Mesenchymal stem cell (in vitro differentiated cells and primary cell): ENCODE measurements around the gene COL4A2.

ENCODE experiments used
- DNase-seq: peaks from one replicate; pipeline ENCODE4 v3.0.0-alpha.2; 2013
- H2AFZ ChIP-seq: one replicate; pipeline ENCODE4 v1.6.1; 2013; ENCODE audit warnings: low read depth, mild to moderate bottlenecking, control low read depth, inconsistent platforms, low read length, moderate library complexity
- H2AK5ac ChIP-seq: 2 replicates; pipeline ENCODE4 v1.6.1; 2013; ENCODE audit warnings: low read length, moderate library complexity, mild to moderate bottlenecking, inconsistent platforms; ENCODE audit not compliant: severe bottlenecking
- H2BK120ac ChIP-seq: one replicate; pipeline ENCODE4 v1.6.1; 2013; ENCODE audit warnings: low read depth, mild to moderate bottlenecking, inconsistent platforms, low read length, moderate library complexity
- H2BK12ac ChIP-seq, 2 experiments: one replicate each; pipeline ENCODE4 v1.6.1; 2013; ENCODE audit warnings: inconsistent platforms in 2 of 2, low read length in 2 of 2, mild to moderate bottlenecking in 2 of 2, moderate library complexity in 2 of 2, control low read depth in 1 of 2
- H2BK15ac ChIP-seq: one replicate; pipeline ENCODE4 v1.6.1; 2013; ENCODE audit warnings: mild to moderate bottlenecking, low read depth, inconsistent platforms; ENCODE audit not compliant: poor library complexity, severe bottlenecking
- H2BK5ac ChIP-seq: 2 replicates; pipeline ENCODE4 v1.6.1; 2013; ENCODE audit warnings: low read depth, mild to moderate bottlenecking, low read length, control low read depth, inconsistent platforms; ENCODE audit not compliant: poor library complexity, severe bottlenecking
- H3K14ac ChIP-seq, 2 experiments: one replicate each; pipeline ENCODE4 v1.6.1; 2013; ENCODE audit warnings: inconsistent platforms in 2 of 2, low read length in 2 of 2, control low read depth in 1 of 2, mild to moderate bottlenecking in 1 of 2, moderate library complexity in 1 of 2
- H3K18ac ChIP-seq, 2 experiments: one replicate each; pipeline ENCODE4 v1.6.1; 2013; ENCODE audit warnings: inconsistent platforms in 2 of 2, low read length in 2 of 2, control low read depth in 1 of 2, low read depth in 1 of 2, mild to moderate bottlenecking in 1 of 2
- H3K23ac ChIP-seq, 2 experiments: one replicate each; pipeline ENCODE4 v1.6.1; 2013; ENCODE audit warnings: inconsistent platforms in 2 of 2, low read length in 2 of 2, mild to moderate bottlenecking in 2 of 2, moderate library complexity in 2 of 2, control low read depth in 1 of 2
- H3K27ac ChIP-seq: 2 replicates; pipeline ENCODE4 v1.5.1; 2013; ENCODE audit warnings: mild to moderate bottlenecking, moderate library complexity, low read length, control low read depth, inconsistent platforms; ENCODE audit not compliant: poor library complexity, severe bottlenecking
- H3K27me3 ChIP-seq, 2 experiments: 2 replicates each; pipeline versions ENCODE4 v1.6.1 to v1.7.0; 2013; ENCODE audit warnings: low read length in 2 of 2, mild to moderate bottlenecking in 2 of 2, moderate library complexity in 2 of 2, control low read depth in 1 of 2, inconsistent platforms in 1 of 2; ENCODE audit not compliant: control insufficient read depth in 1 of 2, insufficient read depth in 1 of 2
- H3K36me3 ChIP-seq, 2 experiments: 2 replicates each; pipeline versions ENCODE4 v1.6.1 to v1.7.0; 2013; ENCODE audit warnings: low read length in 2 of 2, control low read depth in 1 of 2, inconsistent platforms in 1 of 2, low read depth in 1 of 2, mild to moderate bottlenecking in 1 of 2; ENCODE audit not compliant: insufficient read depth in 2 of 2, control insufficient read depth in 1 of 2
- H3K4ac ChIP-seq, 2 experiments: one replicate each; pipeline ENCODE4 v1.6.1; 2013; ENCODE audit warnings: inconsistent platforms in 2 of 2, low read length in 2 of 2, mild to moderate bottlenecking in 2 of 2, moderate library complexity in 2 of 2, control low read depth in 1 of 2, low read depth in 1 of 2
- H3K4me1 ChIP-seq: 2 replicates; pipeline ENCODE4 v1.6.1; 2013; ENCODE audit warnings: low read depth, low read length, control low read depth; ENCODE audit not compliant: control insufficient read depth, insufficient read depth
- H3K4me2 ChIP-seq: 2 replicates; pipeline ENCODE4 v1.6.1; 2013; ENCODE audit warnings: low read length, mild to moderate bottlenecking, inconsistent platforms; ENCODE audit not compliant: poor library complexity, severe bottlenecking
- H3K4me3 ChIP-seq, 2 experiments: 2 replicates each; pipeline versions ENCODE4 v1.5.1 to v1.7.0; 2013; ENCODE audit warnings: low read length in 2 of 2, mild to moderate bottlenecking in 2 of 2, control low read depth in 1 of 2, low read depth in 1 of 2; ENCODE audit not compliant: insufficient read depth in 1 of 2
- H3K79me1 ChIP-seq: replicated peaks from 2 replicates; pipeline ENCODE4 v1.6.1; 2013; ENCODE audit warnings: mild to moderate bottlenecking, control low read depth, low read length, inconsistent platforms; ENCODE audit not compliant: poor library complexity, severe bottlenecking
- H3K9ac ChIP-seq: 2 replicates; pipeline ENCODE4 v1.7.0; 2013; ENCODE audit warnings: mild to moderate bottlenecking, low read length, moderate library complexity
- H3K9me3 ChIP-seq: 2 replicates; pipeline ENCODE4 v1.7.0; 2013; ENCODE audit warnings: mild to moderate bottlenecking, low read length; ENCODE audit not compliant: control insufficient read depth
- H4K8ac ChIP-seq: one replicate; pipeline ENCODE4 v1.6.1; 2013; ENCODE audit warnings: inconsistent platforms, mild to moderate bottlenecking, low read length, moderate library complexity
- H4K91ac ChIP-seq: one replicate; pipeline ENCODE4 v1.6.1; 2013; ENCODE audit warnings: mild to moderate bottlenecking, low read length, inconsistent platforms
- WGBS: methylation state at CpG from one replicate; pipeline ENCODE4 v1.1.7; 2013; ENCODE audit warnings: mixed read lengths; 5-methylcytosine and 5-hydroxymethylcytosine counted together

Gene COL4A2

DNA sequence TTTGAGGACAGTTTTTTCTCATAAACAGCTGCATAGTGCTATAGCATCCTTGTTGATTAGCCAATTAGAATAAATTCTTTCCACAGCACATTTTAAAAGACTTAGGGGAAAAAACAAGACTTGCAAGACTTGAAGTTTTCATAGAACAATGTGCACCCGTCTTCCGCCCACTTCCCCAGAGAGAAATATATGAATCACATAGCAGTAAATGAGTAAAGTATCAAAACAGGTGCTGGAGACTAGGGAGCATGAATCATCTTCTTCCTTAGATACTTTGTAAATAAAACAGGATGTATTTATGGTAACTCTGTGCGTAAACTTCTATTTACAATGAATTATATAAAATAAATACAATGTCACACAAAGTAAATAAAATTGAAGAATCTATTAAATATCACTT is 75.1 kb downstream of the COL4A2 start:
- Histone ChIP-seq H3K23ac (no peak overlapping the region), H3K4me1 (peaks cover 25% of the 10 kb centered on the region), H2BK120ac (no peak overlapping the region), H4K8ac (no peak overlapping the region), H2BK5ac (no peak overlapping the region), H3K27me3 (no peaks in the 10 kb centered on the region), H2BK12ac (no peak overlapping the region), H3K14ac (no peak overlapping the region), H2AFZ (no peak overlapping the region), H3K36me3 (peaks cover 0 to 36% of the 10 kb centered on the region in 2 experiments), H3K9ac (peak overlapping the region; percentile 14), H3K4ac (no peak overlapping the region), H3K18ac (no peak overlapping the region), H4K91ac (no peak overlapping the region), H3K27ac (no peak overlapping the region), H3K9me3 (no peaks in the 10 kb centered on the region), H3K4me3 (no peak overlapping the region), H2BK15ac (no peak overlapping the region), H3K4me2 (no peak overlapping the region), H3K79me1 (peaks cover 14% of the 10 kb centered on the region), H2AK5ac (no peak overlapping the region)
- DNase-seq = peak; percentile 89
- no CpG with 5 or more reads among the region's 3 CpGs for WGBS

DNA sequence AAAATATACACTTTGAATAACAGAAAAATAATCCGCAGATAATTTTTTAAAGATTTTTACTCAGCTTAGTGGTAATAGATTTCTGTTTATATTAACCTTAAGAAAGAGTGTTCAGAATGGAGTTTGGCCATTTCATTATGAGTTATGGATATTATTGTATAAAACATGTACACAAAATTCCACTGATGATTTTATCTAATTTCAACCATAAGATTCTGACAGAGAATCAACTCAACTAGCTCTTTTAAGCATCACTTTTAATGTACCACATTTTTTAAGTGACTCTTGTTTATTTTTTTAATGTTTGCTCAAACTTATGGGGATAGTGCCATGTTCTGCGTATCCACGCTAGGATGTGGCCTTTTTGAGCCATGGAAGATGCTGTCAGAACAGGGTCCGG is 75.7 kb downstream of the COL4A2 start:
- Histone ChIP-seq H3K27me3 (no peaks in the 10 kb centered on the region), H2BK12ac (no peak overlapping the region), H3K36me3 (peaks cover 0 to 36% of the 10 kb centered on the region in 2 experiments), H2BK15ac (no peak overlapping the region), H2AK5ac (no peak overlapping the region), H3K4ac (no peak overlapping the region), H3K9ac (peak overlapping the region; percentile 14), H3K23ac (no peak overlapping the region), H4K91ac (no peak overlapping the region), H3K18ac (no peak overlapping the region), H3K27ac (no peak overlapping the region), H3K4me1 (peaks cover 29% of the 10 kb centered on the region), H3K9me3 (no peaks in the 10 kb centered on the region), H3K4me2 (no peak overlapping the region), H3K79me1 (peaks cover 14% of the 10 kb centered on the region), H2AFZ (no peak overlapping the region), H3K14ac (no peak overlapping the region), H2BK120ac (no peak overlapping the region), H3K4me3 (no peak overlapping the region), H4K8ac (no peak overlapping the region), H2BK5ac (no peak overlapping the region)
- WGBS = 92% methylated on average over 3 of the region's 4 CpGs
- DNase-seq = no peak

DNA sequence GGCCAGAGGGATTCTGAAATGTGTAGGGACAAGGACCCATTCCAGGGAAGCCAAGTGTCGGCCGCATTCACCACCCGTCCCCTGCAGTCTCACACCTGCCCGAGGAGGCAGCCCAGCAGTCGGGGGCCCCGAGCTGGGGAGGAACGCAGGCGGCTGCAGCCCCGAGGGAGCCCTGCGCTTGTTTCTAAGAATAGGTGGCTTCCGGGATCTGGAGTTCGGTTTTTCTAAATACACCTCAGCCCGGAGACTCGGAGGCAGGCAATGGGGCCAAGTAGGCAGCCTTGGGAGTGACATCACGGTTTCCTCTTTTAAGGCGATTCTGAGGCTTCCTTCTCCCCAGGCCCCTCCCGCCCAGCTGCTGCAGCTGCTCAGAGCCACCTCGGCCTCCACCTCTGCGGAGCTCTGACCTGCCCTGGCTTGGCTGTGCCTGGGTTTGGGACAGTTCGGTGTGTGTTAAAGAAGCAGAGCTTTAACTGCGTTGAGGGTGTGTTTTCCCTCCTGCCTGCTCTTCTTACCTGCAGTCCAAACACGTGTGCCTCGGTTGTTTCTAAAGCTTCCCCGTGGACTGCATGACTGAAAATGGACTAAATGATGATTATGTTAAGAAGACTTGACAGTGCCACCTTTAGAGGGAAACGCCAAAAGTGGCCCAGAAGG is 80.5 kb downstream of the COL4A2 start:
- Histone ChIP-seq H4K91ac (peak overlapping the region; percentile 99), H3K27me3 (no peaks in the 10 kb centered on the region), H3K9ac (peak overlapping the region; percentile 56), H3K4me2 (peak overlapping the region; percentile 53), H3K4ac (peak overlapping the region; percentile 96 to 97), H3K4me3 (no peak overlapping the region), H2BK5ac (peak overlapping the region; percentile 31), H2AFZ (no peak overlapping the region), H3K79me1 (peaks cover 11% of the 10 kb centered on the region), H2BK120ac (peak overlapping the region; percentile 96), H3K14ac (no peak overlapping the region), H3K23ac (peak overlapping the region in 1 of 2 experiments; percentile 62), H2AK5ac (peak overlapping the region; percentile 7), H2BK12ac (peak overlapping the region; percentile 22 to 95), H3K27ac (peak overlapping the region; percentile 94), H3K9me3 (no peaks in the 10 kb centered on the region), H3K18ac (peak overlapping the region; percentile 93 to 95), H3K36me3 (peaks cover 0 to 35% of the 10 kb centered on the region in 2 experiments), H2BK15ac (peak overlapping the region; percentile 60), H3K4me1 (peaks cover 27% of the 10 kb centered on the region), H4K8ac (peak overlapping the region; percentile 99)
- WGBS = 33% methylated on average over 23 of the region's 25 CpGs
- peak; percentile 91 for DNase-seq

DNA sequence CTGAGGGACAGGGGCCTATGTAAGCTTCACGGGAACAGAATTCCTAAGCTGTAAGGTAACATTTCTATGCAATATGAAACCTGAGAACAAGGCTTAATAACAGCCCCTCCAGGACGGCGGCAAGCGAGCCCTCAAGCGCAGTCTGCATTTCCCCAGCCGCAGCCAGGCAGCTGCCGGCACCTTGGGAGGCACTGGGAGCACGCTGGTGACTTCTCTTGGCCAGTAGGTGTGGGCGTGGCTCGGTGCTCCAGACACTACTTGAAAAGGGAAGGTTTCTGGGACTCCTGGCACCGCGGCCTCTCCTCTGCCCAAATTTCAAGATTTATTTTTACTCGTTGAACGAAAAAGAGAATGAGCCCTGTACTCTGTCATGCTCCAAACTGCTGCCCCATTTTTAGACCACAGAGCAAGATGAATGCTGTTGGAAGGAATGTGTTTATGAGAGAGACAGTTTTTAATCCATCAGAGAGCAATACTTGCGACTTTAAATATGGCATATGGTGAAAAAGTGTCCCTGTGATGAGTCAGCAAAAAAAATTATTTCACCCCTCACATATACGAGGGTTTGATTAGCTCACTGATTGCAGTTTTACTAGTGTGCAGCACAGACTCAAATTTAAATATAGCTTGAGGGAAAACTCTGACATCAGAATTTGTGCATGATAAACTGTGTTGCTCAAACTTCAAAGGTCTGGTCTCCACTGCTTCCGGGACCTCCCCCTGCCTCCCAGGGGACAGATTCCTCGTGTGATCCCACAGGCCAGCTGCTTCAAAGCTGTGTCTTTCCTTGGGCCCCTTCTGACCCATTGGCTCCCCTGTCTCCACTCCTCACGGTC is 81.2 kb downstream of the COL4A2 start:
- no peak overlapping the region for H2AFZ ChIP-seq
- peak overlapping the region; percentile 95 to 96 for H2BK12ac ChIP-seq
- peak overlapping the region in 1 of 2 experiments; percentile 95 for H3K14ac ChIP-seq
- peak overlapping the region; percentile 62 to 66 for H3K23ac ChIP-seq
- H3K4ac ChIP-seq = peak overlapping the region; percentile 96 to 97
- H4K8ac ChIP-seq = peak overlapping the region; percentile 99
- peaks cover 12% of the 10 kb centered on the region for H3K79me1 ChIP-seq
- DNase-seq = peak; percentile 98
- peak overlapping the region; percentile 53 for H3K4me2 ChIP-seq
- H3K4me3 ChIP-seq = no peak overlapping the region
- H3K18ac ChIP-seq = peak overlapping the region; percentile 95
- H4K91ac ChIP-seq = peak overlapping the region; percentile 99
- H2BK15ac ChIP-seq = peak overlapping the region; percentile 33
- peak overlapping the region; percentile 92 for H2AK5ac ChIP-seq
- peaks cover 28% of the 10 kb centered on the region for H3K4me1 ChIP-seq
- peaks cover 0 to 35% of the 10 kb centered on the region in 2 experiments for H3K36me3 ChIP-seq
- H2BK5ac ChIP-seq = peak overlapping the region; percentile 39
- peak overlapping the region; percentile 96 for H2BK120ac ChIP-seq
- peak overlapping the region; percentile 56 for H3K9ac ChIP-seq
- no peaks in the 10 kb centered on the region for H3K9me3 ChIP-seq
- H3K27ac ChIP-seq = peak overlapping the region; percentile 94
- H3K27me3 ChIP-seq = no peaks in the 10 kb centered on the region
- WGBS = 19% methylated on average over 16 of the region's 19 CpGs
